Neural cell (in vitro differentiated cells): ENCODE data around the gene ELMO1.

Experiments
- EP300 ChIP-seq: fragments of 450-650 bp; conservative IDR thresholded peaks from 2 replicates; pipeline ENCODE4 v1.6.1; 2014; ENCODE audit warnings: antibody characterized with exemption, mild to moderate bottlenecking, moderate library complexity; ENCODE audit not compliant: poor library complexity, severe bottlenecking
- EZH2 ChIP-seq: fragments of 200-600, 300-800 bp; shearing (Covaris generic), sonication (generic); IDR thresholded peaks from 2 replicates; pipeline ENCODE4 v1.6.1; 2014; ENCODE audit warnings: antibody characterized with exemption, low read length, borderline replicate concordance, mild to moderate bottlenecking; ENCODE audit not compliant: insufficient read depth, poor library complexity, severe bottlenecking
- POLR2AphosphoS5 ChIP-seq: IDR thresholded peaks from 2 replicates; pipeline ENCODE4 v1.6.1; 2012
- TAF1 ChIP-seq: IDR thresholded peaks from 2 replicates; pipeline ENCODE4 v1.6.1; 2012; ENCODE audit warnings: low read depth
- TF ChIP-seq, protein P1 (sequence below): fragments of 450-650 bp; IDR thresholded peaks from 2 replicates; pipeline ENCODE4 v1.5.1; 2014; ENCODE audit warnings: antibody characterized with exemption, mild to moderate bottlenecking, moderate library complexity; ENCODE audit not compliant: poor library complexity, severe bottlenecking
- TF ChIP-seq, protein P2 (sequence below): IDR thresholded peaks from 2 replicates; pipeline ENCODE4 v1.6.1; 2012; ENCODE audit warnings: borderline replicate concordance

DNA sequence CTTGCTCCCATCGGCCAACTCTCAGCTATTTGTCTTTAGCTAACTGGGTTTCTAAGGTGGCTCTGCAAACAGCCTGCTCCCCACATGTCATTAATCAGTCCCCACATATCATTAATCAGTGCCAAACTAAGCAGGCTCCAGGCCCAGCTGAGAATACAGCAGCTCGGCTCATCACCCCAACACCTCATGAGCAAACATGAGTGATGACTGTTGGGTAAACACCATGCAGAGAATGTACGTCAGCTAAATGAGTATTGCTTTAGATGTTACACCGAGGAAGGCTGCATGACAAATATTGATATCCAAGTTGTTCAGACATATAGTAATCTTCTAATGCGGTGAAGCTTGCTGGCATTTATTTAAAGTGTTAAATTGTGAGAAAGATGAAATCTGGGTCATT is 536.9 kb downstream of the ELMO1 start:
- TF ChIP-seq, protein P1, sequence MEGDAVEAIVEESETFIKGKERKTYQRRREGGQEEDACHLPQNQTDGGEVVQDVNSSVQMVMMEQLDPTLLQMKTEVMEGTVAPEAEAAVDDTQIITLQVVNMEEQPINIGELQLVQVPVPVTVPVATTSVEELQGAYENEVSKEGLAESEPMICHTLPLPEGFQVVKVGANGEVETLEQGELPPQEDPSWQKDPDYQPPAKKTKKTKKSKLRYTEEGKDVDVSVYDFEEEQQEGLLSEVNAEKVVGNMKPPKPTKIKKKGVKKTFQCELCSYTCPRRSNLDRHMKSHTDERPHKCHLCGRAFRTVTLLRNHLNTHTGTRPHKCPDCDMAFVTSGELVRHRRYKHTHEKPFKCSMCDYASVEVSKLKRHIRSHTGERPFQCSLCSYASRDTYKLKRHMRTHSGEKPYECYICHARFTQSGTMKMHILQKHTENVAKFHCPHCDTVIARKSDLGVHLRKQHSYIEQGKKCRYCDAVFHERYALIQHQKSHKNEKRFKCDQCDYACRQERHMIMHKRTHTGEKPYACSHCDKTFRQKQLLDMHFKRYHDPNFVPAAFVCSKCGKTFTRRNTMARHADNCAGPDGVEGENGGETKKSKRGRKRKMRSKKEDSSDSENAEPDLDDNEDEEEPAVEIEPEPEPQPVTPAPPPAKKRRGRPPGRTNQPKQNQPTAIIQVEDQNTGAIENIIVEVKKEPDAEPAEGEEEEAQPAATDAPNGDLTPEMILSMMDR: no peak
- TF ChIP-seq EZH2 (no peak), EP300 (no peak), POLR2AphosphoS5 (no peak), TAF1 (no peak)
- TF ChIP-seq, protein P2, sequence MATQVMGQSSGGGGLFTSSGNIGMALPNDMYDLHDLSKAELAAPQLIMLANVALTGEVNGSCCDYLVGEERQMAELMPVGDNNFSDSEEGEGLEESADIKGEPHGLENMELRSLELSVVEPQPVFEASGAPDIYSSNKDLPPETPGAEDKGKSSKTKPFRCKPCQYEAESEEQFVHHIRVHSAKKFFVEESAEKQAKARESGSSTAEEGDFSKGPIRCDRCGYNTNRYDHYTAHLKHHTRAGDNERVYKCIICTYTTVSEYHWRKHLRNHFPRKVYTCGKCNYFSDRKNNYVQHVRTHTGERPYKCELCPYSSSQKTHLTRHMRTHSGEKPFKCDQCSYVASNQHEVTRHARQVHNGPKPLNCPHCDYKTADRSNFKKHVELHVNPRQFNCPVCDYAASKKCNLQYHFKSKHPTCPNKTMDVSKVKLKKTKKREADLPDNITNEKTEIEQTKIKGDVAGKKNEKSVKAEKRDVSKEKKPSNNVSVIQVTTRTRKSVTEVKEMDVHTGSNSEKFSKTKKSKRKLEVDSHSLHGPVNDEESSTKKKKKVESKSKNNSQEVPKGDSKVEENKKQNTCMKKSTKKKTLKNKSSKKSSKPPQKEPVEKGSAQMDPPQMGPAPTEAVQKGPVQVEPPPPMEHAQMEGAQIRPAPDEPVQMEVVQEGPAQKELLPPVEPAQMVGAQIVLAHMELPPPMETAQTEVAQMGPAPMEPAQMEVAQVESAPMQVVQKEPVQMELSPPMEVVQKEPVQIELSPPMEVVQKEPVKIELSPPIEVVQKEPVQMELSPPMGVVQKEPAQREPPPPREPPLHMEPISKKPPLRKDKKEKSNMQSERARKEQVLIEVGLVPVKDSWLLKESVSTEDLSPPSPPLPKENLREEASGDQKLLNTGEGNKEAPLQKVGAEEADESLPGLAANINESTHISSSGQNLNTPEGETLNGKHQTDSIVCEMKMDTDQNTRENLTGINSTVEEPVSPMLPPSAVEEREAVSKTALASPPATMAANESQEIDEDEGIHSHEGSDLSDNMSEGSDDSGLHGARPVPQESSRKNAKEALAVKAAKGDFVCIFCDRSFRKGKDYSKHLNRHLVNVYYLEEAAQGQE: no peak
